ENCODE data around the gene RAN.
A peak's percentile ranks its signal among the peaks of the same experiment; 100 is the strongest.
"Not testable (repeated sequence)": the region's sequence is repeated elsewhere in the genome, so short reads cannot be mapped to it uniquely, and the experiment has no call there.

Gene RAN

DNA sequence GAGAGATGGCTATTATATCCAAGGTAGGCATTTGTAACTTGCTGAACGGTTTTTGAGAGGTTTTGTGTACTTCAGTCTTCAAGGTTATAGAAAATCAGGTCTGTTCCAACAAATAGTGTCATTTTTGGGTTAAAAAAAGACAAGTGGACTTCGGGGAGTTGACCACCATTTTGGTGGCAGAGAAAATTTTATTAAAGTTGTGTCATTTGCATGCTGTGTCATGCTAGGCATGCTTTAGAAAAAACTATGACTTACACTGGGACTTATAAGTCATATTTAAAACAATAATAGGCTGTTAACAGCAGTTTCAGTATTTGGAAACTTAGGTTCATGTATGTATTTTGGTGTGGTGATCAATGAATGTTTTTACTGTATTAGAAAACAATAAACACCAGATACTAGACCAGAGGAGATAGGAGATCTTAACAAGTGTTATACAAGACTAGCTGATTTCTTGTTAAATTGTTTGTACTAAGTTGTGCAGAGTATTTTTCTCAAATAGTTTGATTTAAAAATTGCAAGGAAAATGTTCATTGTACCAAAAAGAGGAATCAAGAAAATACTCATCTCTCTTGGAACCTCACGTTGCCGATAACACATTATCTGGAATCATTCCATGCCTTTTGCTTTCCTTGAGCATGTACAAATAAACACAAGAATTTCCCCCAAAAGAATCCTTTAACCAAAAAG lies 1.4 kb downstream of the RAN start:
- peak overlapping the region; percentile 80 for H2AK5ac ChIP-seq (ENCODE audit: low read length)
- peak overlapping the region; percentile 100 for H3K18ac ChIP-seq (ENCODE audit: low read length)
- peak overlapping the region; percentile 42 for H3K4me2 ChIP-seq (ENCODE audit: low read length)
- H3K4ac ChIP-seq (ENCODE audit: low read depth, low read length), result peak overlapping the region; percentile 65
- H3K27ac ChIP-seq (ENCODE audit: low read depth, low read length), result no peak overlapping the region
- H4K5ac ChIP-seq (ENCODE audit: low read length), result no peak overlapping the region
- H3K79me1 ChIP-seq (ENCODE audit: low read length), result peaks cover 6% of the 10 kb centered on the region
- H3K79me2 ChIP-seq (ENCODE audit: control insufficient read depth, insufficient read depth, low read length), result peaks cover 27% of the 10 kb centered on the region
- no peak for DNase-seq
- no peak overlapping the region for H4K8ac ChIP-seq (ENCODE audit: low read depth, low read length)
- no peak overlapping the region for H2BK120ac ChIP-seq (ENCODE audit: low read depth, low read length)
- H3K23ac ChIP-seq (ENCODE audit: low read length), result no peak overlapping the region
- H3K9ac ChIP-seq (ENCODE audit: low read length), result peak overlapping the region; percentile 85
- H3K4me1 ChIP-seq (ENCODE audit: control insufficient read depth, low read depth, low read length), result peaks cover 3% of the 10 kb centered on the region
- H3K27me3 ChIP-seq (ENCODE audit: insufficient read depth, low read length, poor library complexity), result no peaks in the 10 kb centered on the region
- WGBS (ENCODE audit: extremely low coverage, insufficient coverage, low lambda C conversion rate), result no CpG with 5 or more reads among the region's 4 CpGs
- peaks cover 11% of the 10 kb centered on the region for H3K36me3 ChIP-seq (ENCODE audit: control insufficient read depth, insufficient read depth, low read length)
- H3K56ac ChIP-seq (ENCODE audit: low read length), result peak overlapping the region; percentile 94
- H3K4me3 ChIP-seq (ENCODE audit: low read length), result peak overlapping the region; percentile 73
- H2BK15ac ChIP-seq (replicated peaks; ENCODE audit: low read depth), result no peak overlapping the region
- H2BK5ac ChIP-seq (ENCODE audit: low read length), result no peak overlapping the region

DNA sequence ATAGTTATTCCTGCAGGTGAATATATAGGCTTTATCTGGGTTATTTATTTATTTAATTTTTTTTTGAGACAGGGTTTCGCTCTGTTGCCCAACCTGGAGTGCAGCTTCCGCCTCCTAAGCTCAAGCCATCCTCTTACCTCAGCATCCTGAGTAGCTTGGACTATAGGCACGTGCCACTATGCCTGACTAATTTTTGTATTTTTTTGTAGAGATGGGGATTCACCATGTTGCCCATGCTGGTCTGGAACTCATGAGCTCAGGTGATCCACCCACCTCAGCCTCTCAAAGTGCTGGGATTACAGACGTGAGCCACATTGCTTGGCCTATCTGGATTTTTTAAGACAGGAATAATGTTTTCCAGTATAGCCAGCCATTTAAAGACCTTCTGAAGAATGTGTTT lies 2.0 kb downstream of the RAN start:
- Histone ChIP-seq H3K4ac (ENCODE audit: low read depth, low read length) (no peak overlapping the region), H3K79me1 (ENCODE audit: low read length) (peaks cover 6% of the 10 kb centered on the region), H3K27me3 (ENCODE audit: insufficient read depth, low read length, poor library complexity) (no peaks in the 10 kb centered on the region), H2BK120ac (ENCODE audit: low read depth, low read length) (no peak overlapping the region), H3K27ac (ENCODE audit: low read depth, low read length) (no peak overlapping the region), H3K18ac (ENCODE audit: low read length) (no peak overlapping the region), H4K8ac (ENCODE audit: low read depth, low read length) (no peak overlapping the region), H2AK5ac (ENCODE audit: low read length) (no peak overlapping the region), H4K5ac (ENCODE audit: low read length) (no peak overlapping the region), H3K4me3 (ENCODE audit: low read length) (no peak overlapping the region), H3K9ac (ENCODE audit: low read length) (peak overlapping the region; percentile 85), H2BK5ac (ENCODE audit: low read length) (no peak overlapping the region), H3K4me1 (ENCODE audit: control insufficient read depth, low read depth, low read length) (peaks cover 3% of the 10 kb centered on the region), H3K4me2 (ENCODE audit: low read length) (peak overlapping the region; percentile 35), H3K36me3 (ENCODE audit: control insufficient read depth, insufficient read depth, low read length) (peaks cover 11% of the 10 kb centered on the region), H3K23ac (ENCODE audit: low read length) (no peak overlapping the region), H3K56ac (ENCODE audit: low read length) (peak overlapping the region; percentile 45), H3K79me2 (ENCODE audit: control insufficient read depth, insufficient read depth, low read length) (peaks cover 27% of the 10 kb centered on the region), H2BK15ac (replicated peaks; ENCODE audit: low read depth) (no peak overlapping the region)
- DNase-seq, result no peak
- WGBS (ENCODE audit: extremely low coverage, insufficient coverage, low lambda C conversion rate), result no CpG with 5 or more reads among the region's 4 CpGs

DNA sequence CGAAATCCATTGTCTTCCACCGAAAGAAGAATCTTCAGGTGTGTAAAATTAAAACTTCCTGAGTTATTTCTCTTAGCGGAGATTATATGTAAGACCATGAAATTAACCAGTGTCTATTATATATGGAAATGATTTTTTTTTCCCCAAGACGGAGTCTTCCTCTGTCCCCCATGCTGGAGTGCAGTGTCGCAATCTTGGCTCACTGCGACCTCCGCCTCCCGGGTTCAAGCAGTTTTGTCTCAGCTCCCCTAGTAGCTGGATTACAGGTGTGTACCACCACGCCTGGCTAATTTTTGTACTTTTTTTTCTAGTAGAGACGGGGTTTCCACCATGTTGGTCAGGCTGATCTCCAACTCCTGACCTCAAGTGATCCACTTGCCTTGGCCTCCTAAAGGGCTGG lies 2.8 kb downstream of the RAN start:
- H3K4ac ChIP-seq (ENCODE audit: low read depth, low read length), result no peak overlapping the region
- H3K56ac ChIP-seq (ENCODE audit: low read length), result peak overlapping the region; percentile 36
- H4K8ac ChIP-seq (ENCODE audit: low read depth, low read length), result no peak overlapping the region
- no peak overlapping the region for H2AK5ac ChIP-seq (ENCODE audit: low read length)
- DNase-seq, result no peak
- no peak overlapping the region for H2BK5ac ChIP-seq (ENCODE audit: low read length)
- peaks cover 6% of the 10 kb centered on the region for H3K79me1 ChIP-seq (ENCODE audit: low read length)
- WGBS (ENCODE audit: extremely low coverage, insufficient coverage, low lambda C conversion rate), result no CpG with 5 or more reads among the region's 10 CpGs
- H3K23ac ChIP-seq (ENCODE audit: low read length), result no peak overlapping the region
- no peak overlapping the region for H2BK15ac ChIP-seq (replicated peaks; ENCODE audit: low read depth)
- H3K4me2 ChIP-seq (ENCODE audit: low read length), result no peak overlapping the region
- peaks cover 3% of the 10 kb centered on the region for H3K4me1 ChIP-seq (ENCODE audit: control insufficient read depth, low read depth, low read length)
- peaks cover 27% of the 10 kb centered on the region for H3K79me2 ChIP-seq (ENCODE audit: control insufficient read depth, insufficient read depth, low read length)
- H3K18ac ChIP-seq (ENCODE audit: low read length), result no peak overlapping the region
- H3K4me3 ChIP-seq (ENCODE audit: low read length), result no peak overlapping the region
- H4K5ac ChIP-seq (ENCODE audit: low read length), result no peak overlapping the region
- no peak overlapping the region for H2BK120ac ChIP-seq (ENCODE audit: low read depth, low read length)
- peak overlapping the region; percentile 30 for H3K9ac ChIP-seq (ENCODE audit: low read length)
- no peaks in the 10 kb centered on the region for H3K27me3 ChIP-seq (ENCODE audit: insufficient read depth, low read length, poor library complexity)
- no peak overlapping the region for H3K27ac ChIP-seq (ENCODE audit: low read depth, low read length)
- peaks cover 11% of the 10 kb centered on the region for H3K36me3 ChIP-seq (ENCODE audit: control insufficient read depth, insufficient read depth, low read length)

DNA sequence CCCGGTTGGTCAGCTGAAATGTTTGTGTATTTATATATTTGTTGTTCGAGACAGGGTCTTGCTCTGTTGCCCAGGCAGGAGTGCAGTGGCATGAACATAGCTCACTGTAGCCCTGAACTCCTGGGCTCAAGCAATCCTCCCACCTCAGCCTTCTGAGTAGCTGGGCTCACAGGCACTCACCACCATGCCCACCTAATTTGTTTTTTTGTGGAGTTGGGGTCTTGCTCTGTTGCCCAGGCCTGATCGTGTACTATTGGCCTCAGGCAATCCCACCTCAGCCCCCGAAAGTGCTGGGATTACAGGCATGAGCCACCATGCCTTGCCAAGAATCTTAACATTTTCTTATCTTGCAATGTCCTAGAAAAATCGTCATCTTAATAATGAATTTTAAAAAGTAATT lies 3.3 kb downstream of the RAN start:
- Histone ChIP-seq H3K4me3 (ENCODE audit: low read length) (no peak overlapping the region), H3K4ac (ENCODE audit: low read depth, low read length) (no peak overlapping the region), H2AK5ac (ENCODE audit: low read length) (no peak overlapping the region), H3K36me3 (ENCODE audit: control insufficient read depth, insufficient read depth, low read length) (peaks cover 11% of the 10 kb centered on the region), H3K9ac (ENCODE audit: low read length) (no peak overlapping the region), H3K27me3 (ENCODE audit: insufficient read depth, low read length, poor library complexity) (no peaks in the 10 kb centered on the region), H3K18ac (ENCODE audit: low read length) (no peak overlapping the region), H3K4me2 (ENCODE audit: low read length) (no peak overlapping the region), H2BK120ac (ENCODE audit: low read depth, low read length) (no peak overlapping the region), H3K23ac (ENCODE audit: low read length) (no peak overlapping the region), H3K56ac (ENCODE audit: low read length) (peak overlapping the region; percentile 27), H3K79me2 (ENCODE audit: control insufficient read depth, insufficient read depth, low read length) (peaks cover 27% of the 10 kb centered on the region), H3K79me1 (ENCODE audit: low read length) (peaks cover 6% of the 10 kb centered on the region), H4K8ac (ENCODE audit: low read depth, low read length) (no peak overlapping the region), H4K5ac (ENCODE audit: low read length) (no peak overlapping the region), H3K27ac (ENCODE audit: low read depth, low read length) (no peak overlapping the region), H2BK15ac (replicated peaks; ENCODE audit: low read depth) (no peak overlapping the region), H3K4me1 (ENCODE audit: control insufficient read depth, low read depth, low read length) (peaks cover 3% of the 10 kb centered on the region), H2BK5ac (ENCODE audit: low read length) (no peak overlapping the region)
- no CpG with 5 or more reads among the region's 5 CpGs for WGBS (ENCODE audit: extremely low coverage, insufficient coverage, low lambda C conversion rate)
- no peak for DNase-seq

DNA sequence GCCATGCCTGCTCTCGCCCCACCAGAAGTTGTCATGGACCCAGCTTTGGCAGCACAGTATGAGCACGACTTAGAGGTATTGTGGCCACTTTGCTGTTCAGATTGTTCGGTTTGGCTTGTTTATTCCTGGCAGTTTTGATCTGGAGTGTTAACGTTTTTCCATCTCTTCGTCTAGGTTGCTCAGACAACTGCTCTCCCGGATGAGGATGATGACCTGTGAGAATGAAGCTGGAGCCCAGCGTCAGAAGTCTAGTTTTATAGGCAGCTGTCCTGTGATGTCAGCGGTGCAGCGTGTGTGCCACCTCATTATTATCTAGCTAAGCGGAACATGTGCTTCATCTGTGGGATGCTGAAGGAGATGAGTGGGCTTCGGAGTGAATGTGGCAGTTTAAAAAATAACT lies 3.8 kb downstream of the RAN start:
- H4K5ac ChIP-seq (ENCODE audit: low read length); H3K4me3 ChIP-seq (ENCODE audit: low read length); H3K79me1 ChIP-seq (ENCODE audit: low read length); H3K56ac ChIP-seq (ENCODE audit: low read length); H3K4me2 ChIP-seq (ENCODE audit: low read length); H2BK120ac ChIP-seq (ENCODE audit: low read depth, low read length); H2BK15ac ChIP-seq (replicated peaks; ENCODE audit: low read depth); H2BK5ac ChIP-seq (ENCODE audit: low read length); H3K23ac ChIP-seq (ENCODE audit: low read length); H4K8ac ChIP-seq (ENCODE audit: low read depth, low read length); H3K27ac ChIP-seq (ENCODE audit: low read depth, low read length); DNase-seq; H3K4ac ChIP-seq (ENCODE audit: low read depth, low read length); H3K18ac ChIP-seq (ENCODE audit: low read length); H2AK5ac ChIP-seq (ENCODE audit: low read length); H3K4me1 ChIP-seq (ENCODE audit: control insufficient read depth, low read depth, low read length); H3K9ac ChIP-seq (ENCODE audit: low read length); H3K27me3 ChIP-seq (ENCODE audit: insufficient read depth, low read length, poor library complexity): not testable (repeated sequence)
- H3K36me3 ChIP-seq (ENCODE audit: control insufficient read depth, insufficient read depth, low read length), result peaks cover 11% of the 10 kb centered on the region
- H3K79me2 ChIP-seq (ENCODE audit: control insufficient read depth, insufficient read depth, low read length), result peaks cover 27% of the 10 kb centered on the region
- no CpG with 5 or more reads among the region's 11 CpGs for WGBS (ENCODE audit: extremely low coverage, insufficient coverage, low lambda C conversion rate)

DNA sequence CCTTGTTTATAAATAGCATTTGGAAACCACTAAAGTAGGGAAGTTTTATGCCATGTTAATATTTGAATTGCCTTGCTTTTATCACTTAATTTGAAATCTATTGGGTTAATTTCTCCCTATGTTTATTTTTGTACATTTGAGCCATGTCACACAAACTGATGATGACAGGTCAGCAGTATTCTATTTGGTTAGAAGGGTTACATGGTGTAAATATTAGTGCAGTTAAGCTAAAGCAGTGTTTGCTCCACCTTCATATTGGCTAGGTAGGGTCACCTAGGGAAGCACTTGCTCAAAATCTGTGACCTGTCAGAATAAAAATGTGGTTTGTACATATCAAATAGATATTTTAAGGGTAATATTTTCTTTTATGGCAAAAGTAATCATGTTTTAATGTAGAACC lies 4.4 kb downstream of the RAN start:
- H2BK5ac ChIP-seq (ENCODE audit: low read length), result no peak overlapping the region
- no peak overlapping the region for H3K4me2 ChIP-seq (ENCODE audit: low read length)
- H3K9ac ChIP-seq (ENCODE audit: low read length), result no peak overlapping the region
- H3K79me2 ChIP-seq (ENCODE audit: control insufficient read depth, insufficient read depth, low read length), result peaks cover 27% of the 10 kb centered on the region
- H2BK15ac ChIP-seq (replicated peaks; ENCODE audit: low read depth), result no peak overlapping the region
- no peak overlapping the region for H2AK5ac ChIP-seq (ENCODE audit: low read length)
- no peak overlapping the region for H2BK120ac ChIP-seq (ENCODE audit: low read depth, low read length)
- peaks cover 2% of the 10 kb centered on the region for H3K4me1 ChIP-seq (ENCODE audit: control insufficient read depth, low read depth, low read length)
- H3K36me3 ChIP-seq (ENCODE audit: control insufficient read depth, insufficient read depth, low read length), result peaks cover 11% of the 10 kb centered on the region
- DNase-seq, result no peak
- no peak overlapping the region for H4K5ac ChIP-seq (ENCODE audit: low read length)
- no peak overlapping the region for H3K27ac ChIP-seq (ENCODE audit: low read depth, low read length)
- peaks cover 6% of the 10 kb centered on the region for H3K79me1 ChIP-seq (ENCODE audit: low read length)
- no peaks in the 10 kb centered on the region for H3K27me3 ChIP-seq (ENCODE audit: insufficient read depth, low read length, poor library complexity)
- H3K56ac ChIP-seq (ENCODE audit: low read length), result no peak overlapping the region
- no peak overlapping the region for H4K8ac ChIP-seq (ENCODE audit: low read depth, low read length)
- no peak overlapping the region for H3K18ac ChIP-seq (ENCODE audit: low read length)
- no peak overlapping the region for H3K4me3 ChIP-seq (ENCODE audit: low read length)
- H3K4ac ChIP-seq (ENCODE audit: low read depth, low read length), result no peak overlapping the region
- no peak overlapping the region for H3K23ac ChIP-seq (ENCODE audit: low read length)

Data from mesendoderm (in vitro differentiated cells).